D341Med (cell line): ENCODE results near the gene UFM1.
"Not testable (repeated sequence)": the region's sequence is repeated elsewhere in the genome, so short reads cannot be mapped to it uniquely, and the experiment has no call there.

Experiments used
- DNase-seq: peaks from one replicate; pipeline ENCODE4 v3.0.0; 2012; ENCODE audit warnings: low spot score

UFM1 gene

GRCh38 chr13:38365661-38366060, 16.0 kb downstream of the UFM1 start:
- no peak for DNase-seq

GRCh38 chr13:38366954-38367645, 17.4 kb downstream of the UFM1 start:
- no peak for DNase-seq

GRCh38 chr13:38369058-38369457, 19.4 kb downstream of the UFM1 start:
- DNase-seq = no peak

GRCh38 chr13:38370096-38370495, 20.4 kb downstream of the UFM1 start:
- not testable (repeated sequence) for DNase-seq

GRCh38 chr13:38372820-38373383, 23.3 kb downstream of the UFM1 start:
- DNase-seq = no peak

GRCh38 chr13:38376546-38376945, 26.9 kb downstream of the UFM1 start:
- DNase-seq = no peak

GRCh38 chr13:38381890-38382289, 32.2 kb downstream of the UFM1 start:
- DNase-seq = no peak

- no peak for DNase-seq
Observed at GRCh38 chr13:38382946-38383345, 33.3 kb downstream of the UFM1 start.

GRCh38 chr13:38384171-38384570, 34.5 kb downstream of the UFM1 start:
- no peak for DNase-seq

GRCh38 chr13:38385153-38385891, 35.7 kb downstream of the UFM1 start:
- DNase-seq = no peak

GRCh38 chr13:38386421-38386820, 36.8 kb downstream of the UFM1 start:
- DNase-seq = no peak

- no peak for DNase-seq
Observed at GRCh38 chr13:38391341-38391740, 41.7 kb downstream of the UFM1 start.

GRCh38 chr13:38394777-38395496, 45.3 kb downstream of the UFM1 start:
- no peak for DNase-seq

- no peak for DNase-seq
Observed at GRCh38 chr13:38395497-38395788, 45.8 kb downstream of the UFM1 start.

GRCh38 chr13:38398711-38399493, 49.3 kb downstream of the UFM1 start:
- no peak for DNase-seq

- no peak for DNase-seq
Observed at GRCh38 chr13:38399535-38399934, 49.9 kb downstream of the UFM1 start.

GRCh38 chr13:38401276-38401675, 51.6 kb downstream of the UFM1 start:
- no peak for DNase-seq

GRCh38 chr13:38405216-38405615, 55.6 kb downstream of the UFM1 start:
- DNase-seq = no peak

GRCh38 chr13:38409771-38410170, 60.1 kb downstream of the UFM1 start:
- no peak for DNase-seq

- no peak for DNase-seq
Observed at GRCh38 chr13:38412266-38412665, 62.6 kb downstream of the UFM1 start.
